GM13977 (cell line): ENCODE results near the gene DOCK3.
"Not testable (repeated sequence)": the region's sequence is repeated elsewhere in the genome, so short reads cannot be mapped to it uniquely, and the experiment has no call there.

Source experiments
- DNase-seq: peaks from one replicate; pipeline ENCODE4 v3.0.0; 2012; ENCODE audit warnings: low spot score
- CTCF ChIP-seq: IDR thresholded peaks from 2 replicates; pipeline ENCODE4 v1.5.1; 2012; ENCODE audit warnings: mild to moderate bottlenecking, control low read depth; ENCODE audit not compliant: insufficient read depth; ENCODE audit errors: extremely low read depth, missing control alignments
- in situ Hi-C: fragments of 300-500 bp; cut with MboI; formaldehyde crosslinking; loops from one replicate; pipeline ENCODE4 v1.12.0; 2022; ENCODE audit warnings: low sequenced_read_pairs, low pct_unique_long_range_greater_than_20kb, mixed read lengths, inconsistent platforms; ENCODE audit not compliant: unreplicated experiment

The DOCK3 gene

GRCh38 chr3:51361746-51362145 lies 687.0 kb downstream of the DOCK3 start:
- TF ChIP-seq CTCF: no peak
- no peak for DNase-seq
- in situ Hi-C loops: no loop called here

- DNase-seq: no peak
- in situ Hi-C loops: no loop called here
- no peak for TF ChIP-seq CTCF
These were observed 687.7 kb downstream of the DOCK3 start for GRCh38 chr3:51362476-51362875.

GRCh38 chr3:51368276-51368675 lies 693.5 kb downstream of the DOCK3 start:
- DNase-seq, in situ Hi-C loops: not testable (repeated sequence)

GRCh38 chr3:51371943-51372557 lies 697.3 kb downstream of the DOCK3 start:
- TF ChIP-seq CTCF: peak; percentile 72
- in situ Hi-C loops: loop anchor here (10.0 kb wide), 1 partner anchor 407 kb away; no protein-coding TSS in a partner anchor
- DNase-seq: peak; percentile 65

- in situ Hi-C loops: loop anchor here (10.0 kb wide), 1 partner anchor 409 kb away; no protein-coding TSS in a partner anchor
- no peak for TF ChIP-seq CTCF
These were observed 699.1 kb downstream of the DOCK3 start for GRCh38 chr3:51373658-51374421.

GRCh38 chr3:51374456-51374855 lies 699.7 kb downstream of the DOCK3 start:
- no peak for TF ChIP-seq CTCF
- no peak for DNase-seq
- in situ Hi-C loops: loop anchor here (10.0 kb wide), 1 partner anchor 410 kb away; no protein-coding TSS in a partner anchor

More at GRCh38 chr3:51373658-51374421, 699.1 kb downstream of the DOCK3 start:
- DNase-seq: no peak

- no peak for DNase-seq
- in situ Hi-C loops: loop anchor here (10.0 kb wide), 1 partner anchor 410 kb away; no protein-coding TSS in a partner anchor
- no peak for TF ChIP-seq CTCF
These were observed 700.4 kb downstream of the DOCK3 start for GRCh38 chr3:51375136-51375535.
